ENCODE results near the gene RNF8.

Gene RNF8

DNA sequence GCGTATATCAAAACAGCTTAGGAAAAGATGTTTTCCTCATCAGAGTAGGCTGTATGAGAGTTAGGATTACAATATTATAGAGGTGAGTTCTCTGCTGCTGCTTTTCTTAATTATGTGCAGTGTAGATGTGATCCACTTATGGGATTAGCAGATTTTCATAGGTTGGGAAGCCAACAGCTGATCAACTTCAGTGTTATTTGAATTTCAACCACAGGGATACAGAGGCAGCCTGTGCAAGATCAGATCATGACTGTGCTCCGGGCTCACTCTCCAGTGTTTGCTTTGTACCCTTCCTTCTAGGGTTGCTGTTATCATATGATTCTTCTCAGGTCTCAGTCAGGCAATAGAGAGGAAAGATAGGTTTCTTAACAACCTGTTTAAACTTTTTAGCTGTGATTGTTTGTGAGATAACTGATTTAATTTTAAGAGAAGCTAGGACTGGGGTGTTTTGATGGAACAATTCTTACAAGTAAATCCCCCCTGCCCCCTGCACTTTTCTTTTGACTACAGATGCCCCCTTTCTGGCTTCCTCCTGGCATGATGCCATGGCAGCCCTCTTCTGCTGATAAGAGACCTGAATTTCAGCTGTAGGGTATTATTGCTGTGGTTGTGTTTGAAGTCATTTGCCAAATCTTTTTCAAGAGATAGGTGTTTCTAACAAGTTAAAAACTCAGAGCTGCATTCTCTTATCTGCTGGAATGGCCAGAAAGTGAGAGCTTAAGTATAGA, 8.5 kb downstream of the RNF8 start:
- DNase-seq, result no peak

DNA sequence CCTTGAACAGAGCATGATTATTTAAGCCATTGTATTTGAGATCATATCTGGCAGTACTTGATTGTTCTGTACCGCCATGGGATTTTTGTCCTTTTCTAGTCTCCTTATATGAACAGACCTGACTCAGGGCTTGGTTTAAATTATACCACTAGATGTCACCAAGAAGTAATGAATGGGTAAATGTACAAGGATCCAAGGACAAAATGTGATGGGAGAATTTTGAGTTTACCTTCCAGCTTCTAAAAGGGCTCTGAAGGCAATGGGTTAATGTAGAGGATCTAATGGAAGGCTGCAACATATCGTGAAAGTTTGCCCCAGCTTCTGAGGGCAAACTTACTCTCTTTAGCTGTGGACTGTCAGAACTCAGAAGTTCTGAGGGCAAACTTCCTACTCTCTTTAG, 12.0 kb downstream of the RNF8 start:
- no peak for DNase-seq

DNA sequence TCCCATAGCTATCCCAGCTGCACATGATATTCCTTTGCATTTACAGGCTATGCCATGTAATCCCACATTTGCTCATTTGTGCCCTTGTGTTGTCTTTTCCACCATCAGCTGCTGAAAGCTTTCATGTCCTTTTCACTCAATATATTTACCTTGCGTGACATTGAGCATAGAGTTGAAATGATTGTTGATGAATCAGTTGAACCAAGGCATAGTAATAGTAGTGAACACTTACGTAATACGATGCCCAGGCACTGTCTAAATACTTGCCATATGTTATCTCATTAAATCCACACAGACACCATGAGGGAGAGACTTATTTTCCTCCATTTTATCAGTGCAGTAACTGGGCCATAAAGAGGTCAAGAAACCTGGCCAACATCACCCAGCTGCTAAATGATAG, 13.1 kb downstream of the RNF8 start:
- DNase-seq, result no peak

DNA sequence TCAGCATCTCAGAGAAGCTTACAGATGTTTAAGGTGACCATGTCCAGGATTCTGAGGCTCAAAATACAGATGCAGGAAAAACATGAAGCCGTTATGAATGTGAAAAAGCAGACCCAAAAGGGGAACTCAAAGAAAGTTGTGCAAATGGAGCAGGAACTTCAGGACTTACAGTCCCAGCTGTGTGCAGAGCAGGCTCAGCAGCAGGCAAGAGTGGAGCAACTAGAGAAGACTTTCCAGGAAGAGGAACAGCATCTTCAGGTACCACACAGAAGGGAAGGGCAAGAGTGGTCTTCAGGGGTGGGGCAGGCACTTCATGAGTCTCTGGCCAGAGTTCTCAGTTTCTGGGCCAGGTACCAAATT, 15.2 kb downstream of the RNF8 start:
- DNase-seq, result no peak

DNA sequence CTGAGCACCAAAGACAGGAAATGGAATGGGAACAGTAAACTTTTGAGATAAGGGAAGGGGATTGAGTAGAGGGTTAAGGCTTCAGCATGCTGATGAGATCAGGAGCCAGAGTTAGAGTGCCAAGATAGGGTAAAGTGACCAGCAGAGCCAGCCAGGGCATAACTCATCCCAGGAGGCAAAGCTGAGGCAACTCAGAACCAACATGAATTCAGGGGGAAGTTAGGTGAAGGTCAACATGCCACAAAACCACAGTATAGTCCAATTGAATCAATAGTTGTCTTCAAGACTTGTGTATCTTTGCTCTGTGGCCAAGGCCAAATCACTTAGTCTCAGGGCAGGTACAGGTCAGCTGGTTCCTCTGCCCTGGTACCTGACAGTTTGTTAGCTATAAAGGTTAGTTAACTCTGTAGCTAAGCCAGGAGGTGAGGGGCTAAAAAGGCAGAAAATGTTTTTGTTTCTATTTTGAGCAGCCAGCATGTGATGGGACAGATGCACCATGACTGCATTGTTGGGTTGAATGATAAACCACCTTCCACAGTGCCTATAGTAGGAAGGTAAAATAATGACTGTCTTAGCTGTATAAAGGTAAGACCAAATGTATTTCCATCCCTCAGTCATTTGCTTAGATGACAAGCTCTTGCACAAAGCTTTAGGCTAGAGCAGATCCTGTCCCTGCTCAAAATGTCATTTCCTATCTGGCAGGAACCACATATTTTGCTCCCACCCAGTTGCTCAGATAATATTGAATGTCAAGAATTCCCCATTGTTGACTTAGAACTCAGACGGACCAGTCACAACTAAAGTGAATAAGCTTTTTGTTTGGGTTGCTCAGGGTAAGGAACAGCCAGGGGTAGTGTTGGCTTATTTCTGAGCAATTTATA, 15.8 kb downstream of the RNF8 start:
- no peak for DNase-seq

DNA sequence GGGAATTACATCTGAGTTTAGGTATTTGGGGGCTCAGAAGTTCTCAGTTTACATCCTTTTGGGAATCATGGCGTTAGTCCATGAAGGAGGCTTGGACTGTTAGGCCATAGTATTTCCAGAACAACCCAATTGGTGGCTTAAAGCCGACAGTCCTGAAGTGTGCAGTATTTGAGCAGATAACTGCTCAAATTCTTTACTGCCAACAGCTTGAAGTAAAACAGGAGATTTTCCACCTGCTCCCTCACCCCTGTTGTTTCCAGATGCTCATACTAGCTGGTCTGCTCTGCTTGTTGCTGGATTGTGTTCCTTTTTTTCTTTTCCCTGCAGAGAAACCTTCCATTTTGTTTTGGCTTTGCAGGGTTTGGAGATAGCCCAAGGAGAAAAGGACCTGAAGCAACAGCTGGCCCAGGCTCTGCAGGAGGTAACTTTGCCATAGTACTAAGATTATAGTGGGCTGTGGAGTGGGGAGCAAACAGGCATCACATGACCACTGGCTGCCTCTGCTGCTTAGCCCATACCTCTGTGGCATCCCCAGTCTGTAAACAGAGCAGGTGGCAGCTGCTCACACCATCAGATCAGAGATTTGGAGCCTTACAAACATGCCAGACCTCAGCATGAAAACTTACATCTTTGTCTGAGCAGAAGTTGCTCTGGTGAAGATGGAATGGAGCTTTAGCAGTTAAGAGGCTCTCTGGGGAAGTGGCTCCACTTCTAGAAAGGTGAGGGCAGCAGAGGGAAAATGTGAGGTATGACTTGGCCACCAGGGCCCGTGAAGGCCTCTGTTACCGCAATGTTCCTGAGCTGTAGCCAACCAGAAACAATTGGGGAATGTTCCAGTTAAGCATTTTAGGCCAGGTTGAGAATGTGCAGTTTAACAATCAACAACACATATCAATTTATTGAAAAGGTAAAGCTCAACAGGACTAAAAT, 17.6 kb downstream of the RNF8 start:
- no peak for DNase-seq

DNA sequence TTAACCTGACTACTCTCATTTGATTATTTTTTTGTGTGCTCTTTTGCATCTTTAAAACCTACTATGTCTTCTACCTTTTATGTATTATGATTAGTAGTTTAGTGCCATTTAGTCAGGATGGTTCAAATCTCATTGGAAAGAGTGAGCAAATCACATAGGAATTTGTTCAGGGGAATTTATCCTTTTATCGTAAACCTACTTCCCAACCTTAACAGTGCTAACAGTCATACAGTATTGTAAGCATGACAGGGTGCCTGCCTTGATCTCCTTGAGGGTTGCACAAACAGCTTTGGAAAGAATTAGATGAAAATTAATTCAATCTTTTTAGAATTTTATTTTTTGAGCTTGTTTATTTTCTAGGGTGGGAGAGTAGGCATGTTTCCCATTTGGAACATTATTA, 18.3 kb downstream of the RNF8 start:
- DNase-seq, result no peak

DNA sequence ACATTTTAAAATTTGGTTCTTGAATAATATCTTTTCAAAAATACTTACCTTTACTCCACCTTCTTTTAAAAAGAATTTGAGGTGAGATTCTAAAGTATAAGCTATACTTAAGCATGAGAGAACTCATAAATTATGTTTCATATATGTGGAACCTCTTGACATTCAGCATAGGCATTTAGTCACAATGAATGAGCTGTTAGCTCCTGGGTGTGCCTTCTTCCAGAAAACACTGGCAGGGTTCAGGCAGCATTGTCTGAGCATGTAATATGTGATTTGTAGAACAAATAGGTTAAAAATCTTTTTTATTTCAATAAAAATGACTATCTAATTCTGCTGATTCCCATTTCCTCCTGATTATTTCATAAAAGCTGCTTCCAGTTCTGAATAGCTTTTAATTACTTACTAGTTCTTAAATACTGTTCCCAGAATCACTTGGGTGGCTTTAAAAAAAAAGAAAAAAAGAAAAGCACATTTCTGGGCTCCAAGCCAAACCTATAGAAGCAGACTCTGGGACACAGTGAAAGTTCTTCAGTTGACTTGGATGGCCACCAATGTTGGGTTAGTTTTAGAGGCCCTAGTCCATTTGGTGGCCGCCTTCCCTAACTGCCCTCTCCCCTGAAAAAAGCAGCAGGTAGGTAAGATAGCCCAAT, 20.2 kb downstream of the RNF8 start:
- no peak for DNase-seq

DNA sequence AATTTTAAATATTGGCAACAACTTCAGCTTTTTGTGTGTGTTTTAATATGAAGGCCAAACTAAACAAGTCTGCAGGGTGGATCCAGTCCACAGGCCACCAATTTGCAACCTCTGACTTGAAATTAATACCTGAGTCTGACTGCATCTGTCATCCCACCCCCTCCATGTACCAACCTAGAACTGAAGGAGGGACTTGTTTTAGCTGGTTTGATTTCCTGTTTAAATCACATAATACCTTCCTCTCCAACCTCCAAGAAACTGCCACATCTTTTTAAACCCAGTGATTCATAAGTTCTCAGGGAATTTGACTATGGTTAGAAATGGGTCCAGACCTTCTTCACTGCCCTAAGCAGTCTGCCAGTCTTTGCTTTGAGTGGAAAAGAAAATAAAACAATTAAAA, 21.6 kb downstream of the RNF8 start:
- DNase-seq, result no peak

DNA sequence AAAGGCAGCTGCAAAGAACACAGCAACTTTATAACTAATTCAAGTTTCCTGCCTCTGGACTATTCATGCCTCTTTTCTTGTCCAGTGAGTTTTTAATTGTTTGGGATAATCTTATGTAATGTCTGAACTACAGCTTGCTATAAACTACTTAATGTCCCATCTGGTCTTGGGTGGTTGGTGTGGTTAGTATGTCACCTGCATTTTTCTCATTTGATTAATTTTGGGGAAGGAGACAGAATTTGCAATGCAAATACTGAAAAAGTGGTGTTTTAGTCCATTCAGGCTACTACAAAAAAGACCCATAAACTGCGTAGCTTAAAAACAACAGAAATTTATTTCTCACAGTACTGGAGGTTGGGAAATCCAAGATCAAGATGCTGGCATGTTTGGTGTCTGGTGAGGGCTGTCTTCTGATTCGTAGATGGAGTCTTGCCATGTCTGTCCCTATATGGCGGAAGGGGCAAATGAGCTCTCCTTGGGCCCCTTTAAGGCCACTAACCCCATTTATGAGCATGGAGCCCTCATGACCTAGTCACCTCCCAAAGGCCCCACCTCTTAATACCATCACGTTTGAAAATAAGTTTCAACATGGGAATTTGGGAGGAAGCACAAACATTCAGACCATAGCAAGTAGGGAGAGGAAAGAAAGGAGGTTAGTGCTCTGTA, 22.4 kb downstream of the RNF8 start:
- DNase-seq, result no peak

DNA sequence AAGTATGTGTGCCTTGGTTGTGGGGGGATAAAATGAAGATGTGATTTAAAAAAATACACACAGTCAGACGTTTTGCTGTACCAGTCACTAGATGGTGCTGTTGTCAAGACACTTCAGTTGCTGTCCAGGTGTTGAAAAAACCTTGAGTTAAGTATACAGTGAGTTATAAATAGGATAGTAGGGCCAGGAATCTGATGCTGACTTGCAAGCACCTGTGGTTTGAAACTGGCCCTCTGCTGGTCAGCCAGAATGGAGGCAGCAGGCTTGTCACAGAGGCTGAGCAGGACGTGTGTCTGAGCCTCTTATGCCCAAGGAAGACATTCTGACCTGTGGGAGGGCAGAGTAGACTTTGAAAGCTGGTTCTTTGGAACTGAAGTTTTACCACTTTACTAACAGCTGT, 27.8 kb downstream of the RNF8 start:
- DNase-seq, result no peak

DNA sequence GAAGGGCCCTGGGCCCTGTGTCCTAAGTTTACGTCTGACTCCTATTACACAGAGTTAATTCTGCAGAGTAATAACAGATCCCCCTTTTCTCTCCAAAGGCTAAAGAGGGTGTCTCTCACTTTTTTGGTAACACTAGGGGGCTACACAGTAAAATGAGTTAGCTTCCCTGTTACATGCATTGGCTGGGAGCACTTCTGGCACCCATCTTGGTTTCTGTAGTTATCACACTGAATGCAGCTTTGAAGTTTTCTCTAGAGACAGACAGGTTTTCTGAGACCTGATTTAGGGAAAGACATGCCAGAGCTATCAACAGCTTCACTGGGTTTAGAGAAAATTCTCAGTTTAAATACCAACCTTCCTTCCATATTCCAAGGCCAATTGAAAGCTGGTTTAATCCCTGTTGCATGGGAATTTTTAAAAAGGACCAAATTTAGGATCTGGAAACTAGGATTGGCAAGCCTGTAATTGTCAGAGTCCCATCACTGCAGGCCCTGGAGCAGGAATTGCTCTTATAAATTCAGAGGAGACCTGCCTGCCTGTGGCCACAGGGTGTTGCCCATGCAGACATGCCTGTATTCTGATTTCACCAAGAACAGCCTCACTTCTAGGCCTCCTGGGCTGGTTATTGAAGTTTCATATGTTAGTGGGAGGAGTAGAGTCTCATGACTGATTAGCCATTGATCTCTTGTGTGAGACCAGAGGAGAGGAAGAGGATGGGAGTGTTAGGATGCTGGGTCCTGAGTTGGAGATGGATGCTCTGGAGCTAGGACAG, 29.4 kb downstream of the RNF8 start:
- DNase-seq, result no peak

DNA sequence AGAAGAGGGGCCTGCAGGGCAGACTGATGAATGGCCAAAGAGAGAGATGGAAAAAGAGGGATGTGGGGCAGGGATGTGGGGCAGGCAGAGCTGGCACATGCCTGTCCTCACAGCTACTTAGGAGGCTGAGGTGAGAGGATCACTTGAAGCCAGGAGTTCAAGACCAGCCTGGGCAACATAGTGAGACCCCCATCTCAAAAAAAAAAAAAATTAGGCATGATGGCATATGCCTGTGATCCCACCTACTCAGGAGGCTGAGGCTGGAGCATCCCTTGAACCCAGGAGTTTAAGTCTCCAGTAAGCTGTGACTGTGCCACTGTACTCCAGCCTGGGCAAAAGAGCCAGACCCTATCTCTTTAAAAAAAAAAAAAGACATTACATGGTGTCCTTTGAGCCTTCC, 34.8 kb downstream of the RNF8 start:
- DNase-seq, result no peak

DNA sequence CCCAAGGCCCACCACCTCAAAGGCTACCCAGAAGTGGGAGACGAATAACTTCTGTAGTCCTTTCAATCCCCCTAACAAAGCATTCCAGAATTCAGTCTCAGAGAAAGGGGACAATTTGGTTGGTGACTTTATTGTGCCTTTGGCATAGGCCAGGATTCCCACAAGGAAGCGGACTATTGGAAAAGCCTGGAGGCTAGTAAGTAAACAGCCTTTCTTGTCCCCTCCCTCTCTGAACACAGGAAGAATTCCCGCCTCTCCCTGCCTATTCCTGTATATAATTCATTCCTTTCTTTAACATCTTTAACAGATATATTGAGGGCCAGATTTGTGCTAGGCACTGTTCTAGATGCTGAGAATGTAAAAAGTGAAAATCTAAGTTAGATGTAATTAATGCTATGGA, 36.1 kb downstream of the RNF8 start:
- DNase-seq, result no peak

DNA sequence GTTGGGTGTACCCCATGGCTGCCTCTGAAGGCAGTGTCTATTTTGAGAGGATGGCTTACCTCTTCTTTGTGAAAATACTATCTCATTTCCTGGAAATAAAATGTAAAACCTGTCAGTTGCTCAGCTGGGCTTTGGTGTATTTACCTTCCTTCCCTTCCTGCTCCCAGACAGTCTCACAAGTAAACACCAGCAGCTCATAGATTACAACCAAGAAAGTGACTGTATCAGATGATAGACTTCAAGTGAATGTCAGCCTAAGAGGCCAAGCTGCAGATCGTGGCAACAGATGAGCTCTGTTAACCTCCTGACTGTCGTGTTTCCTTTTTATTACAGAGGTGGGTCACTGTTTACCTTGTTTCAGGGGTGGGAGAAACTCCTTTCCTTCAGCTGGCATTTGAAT, 37.3 kb downstream of the RNF8 start:
- no peak for DNase-seq

DNA sequence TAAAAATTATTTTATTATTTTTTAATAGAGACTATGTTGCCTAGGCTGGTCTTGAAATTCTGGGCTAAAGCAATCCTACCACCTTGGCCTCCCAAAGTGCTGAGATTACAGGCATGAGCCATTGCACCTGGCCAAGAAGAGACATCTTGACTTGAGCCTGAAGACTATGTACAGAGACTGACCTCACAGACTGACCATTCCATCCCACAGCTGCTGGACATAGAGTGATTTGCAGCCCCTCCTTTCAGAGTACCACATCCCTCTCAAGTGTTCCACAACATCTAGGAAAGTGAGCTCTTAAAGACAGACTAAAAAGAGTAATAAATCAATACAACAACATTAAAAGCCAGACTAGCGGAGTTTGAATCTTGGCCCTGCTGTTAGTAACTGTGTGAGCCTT, 39.0 kb downstream of the RNF8 start:
- no peak for DNase-seq

DNA sequence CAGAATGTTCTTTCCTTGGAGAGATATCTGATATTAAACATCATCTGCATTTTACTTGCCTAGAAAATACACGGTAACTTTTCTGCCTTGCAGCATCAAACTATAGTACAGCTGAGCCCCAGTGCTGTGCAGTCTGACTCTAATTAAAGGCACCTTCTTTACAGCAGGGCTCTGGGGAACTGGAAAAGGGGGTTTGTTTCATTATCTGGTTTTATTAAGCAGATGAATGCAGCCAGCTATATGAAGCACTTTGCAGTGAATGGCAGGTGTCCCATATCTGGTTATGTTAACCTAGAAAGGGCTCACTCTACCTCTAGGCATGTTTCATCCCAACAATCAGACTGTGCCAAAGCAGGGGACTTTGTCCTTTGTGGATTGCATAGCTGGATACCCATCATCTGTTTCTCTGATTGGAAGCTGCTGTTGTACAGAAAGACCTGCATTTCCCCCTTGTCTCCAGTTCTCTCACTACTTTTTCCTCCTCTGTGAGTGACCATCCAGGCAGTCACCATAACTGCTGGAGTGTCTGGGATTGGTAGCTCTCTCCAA, 39.7 kb downstream of the RNF8 start:
- no peak for DNase-seq

DNA sequence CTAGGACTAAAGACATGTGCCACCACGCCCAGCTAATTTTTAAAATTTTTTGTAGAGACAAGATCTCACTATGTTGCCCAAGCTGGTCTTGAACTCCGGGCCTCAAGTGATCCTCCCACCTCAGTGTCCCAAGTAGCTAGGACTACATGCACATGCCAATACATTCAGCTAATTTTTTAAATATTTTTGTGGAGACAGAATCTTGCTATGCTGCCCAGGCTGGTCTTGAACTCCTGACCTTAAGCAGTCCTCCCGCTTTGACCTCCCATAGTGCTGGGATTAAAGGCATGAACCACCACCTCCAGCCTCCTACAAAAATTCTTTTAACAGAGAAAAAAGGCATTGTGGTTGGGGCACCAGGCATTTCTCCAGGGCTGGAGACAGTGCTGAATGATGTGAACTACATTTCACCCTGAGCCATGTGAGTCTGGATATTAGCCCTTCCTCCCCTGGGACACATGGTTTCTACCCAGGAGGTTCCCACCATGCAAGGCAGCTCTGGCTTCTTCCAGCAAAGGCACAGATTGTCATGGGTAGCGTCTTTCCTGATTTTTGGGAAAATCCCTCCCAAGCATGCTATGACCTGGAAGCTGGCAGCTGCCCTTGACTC, 42.9 kb downstream of the RNF8 start:
- no peak for DNase-seq

DNA sequence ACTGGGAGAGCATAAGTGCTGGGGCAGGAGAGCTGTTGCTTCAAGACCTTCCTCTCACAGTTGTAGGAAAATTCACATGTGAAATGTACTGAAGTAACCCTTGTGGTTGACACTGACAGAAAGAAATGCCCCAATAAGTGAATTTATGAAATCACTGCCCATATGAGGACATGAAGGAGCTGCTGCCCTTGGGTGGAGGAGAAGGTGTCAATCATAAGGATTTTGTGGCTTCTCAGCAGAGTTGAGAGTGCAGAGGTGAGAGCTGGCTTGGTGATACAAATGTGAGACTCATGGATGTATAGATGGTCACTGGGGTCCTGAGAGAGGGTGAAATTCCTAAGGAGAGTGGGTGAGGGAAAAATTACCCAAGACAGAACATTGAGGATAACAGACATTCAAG, 45.3 kb downstream of the RNF8 start:
- DNase-seq, result no peak

DNA sequence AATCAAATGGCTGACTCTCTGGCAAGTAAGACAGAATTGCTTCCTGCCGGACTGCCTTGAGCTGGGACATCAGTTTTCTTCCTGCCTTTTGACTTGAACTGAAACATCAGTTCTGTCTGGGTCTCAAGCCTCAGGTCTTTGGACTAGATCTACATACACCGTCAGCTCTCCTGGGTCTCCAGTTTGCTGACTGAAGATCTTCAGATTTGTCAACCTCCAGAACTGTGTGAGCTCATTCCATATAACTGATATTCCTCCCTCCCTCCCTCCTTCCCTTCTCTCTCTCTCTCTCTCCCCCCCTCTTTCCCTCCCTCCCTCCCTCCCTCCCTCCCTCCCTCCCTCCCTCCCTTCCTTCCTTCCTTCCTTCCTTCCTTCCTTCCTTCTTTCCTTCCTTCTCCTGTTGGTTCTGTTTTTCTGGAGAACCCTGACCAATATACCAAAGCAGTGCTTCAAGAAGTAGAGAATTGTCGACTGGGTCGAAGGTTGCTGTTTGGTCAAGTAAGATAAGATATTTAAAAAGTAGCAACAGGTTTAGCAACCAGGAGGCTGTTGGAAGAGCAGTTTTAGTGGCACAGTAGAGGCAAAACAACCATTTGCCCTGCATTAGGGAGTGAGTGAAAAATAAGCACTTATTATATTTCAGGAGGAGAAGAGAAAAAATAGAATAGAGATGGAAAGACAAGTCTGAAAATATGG, 46.2 kb downstream of the RNF8 start:
- DNase-seq, result no peak

Data from stimulated activated naive CD4-positive, alpha-beta T cell treated with Interleukin-2 at 50 U/mL for 16 hours (primary cell).